K562 (cell line): ENCODE data around the gene CNTN2. TPM values are rescaled to one million over a fixed set of nuclear protein-coding genes. Genes with fewer than 3 reads are reported as not detected.

Experiments
- ATAC-seq: fragments of 200-7000 bp; cut with Tn5 transposase; 3 replicates; pipeline ENCODE4 v1.9.1; 2020; ENCODE audit warnings: moderate library complexity
- BruUV-seq: library from RNA; stranded (reverse); fragments of 400-500 nt; replicated peaks from 2 replicates; lab custom pipeline; 2021; lab: Mats Ljungman, UMichigan
- CTCF ChIA-PET: fragments of 300-600 bp; formaldehyde crosslinking; extraction: SDS; loops from one replicate; lab custom pipeline; 2021; ENCODE audit warnings: low intra/inter-chr PET ratio; lab: Yijun Ruan, JAX
- POLR2A ChIA-PET: fragments of 300-600, 350-650 bp; sonication (Branson Sonifier 250); formaldehyde crosslinking; extraction: SDS; loops from one replicate; lab custom pipeline; 2021; ENCODE audit warnings: antibody characterized with exemption, inconsistent platforms; lab: Yijun Ruan, JAX
- DNase-seq, 4 experiments: peaks; one replicate each; pipeline versions ENCODE4 v3.0.0 to v3.0.0-alpha.2; 2011 to 2018; ENCODE audit warnings: low spot score in 3 of 4, mixed read lengths in 3 of 4; ENCODE audit errors: extremely low read depth in 1 of 4
- FAIRE-seq: peaks from 2 replicates; lab custom pipeline; 2011; peaks lifted over from hg19 to GRCh38; lab: Jason Lieb, UNC
- H2AFZ ChIP-seq: 2 replicates; pipeline ENCODE4 v1.6.0; 2011; ENCODE audit warnings: low read depth, low read length, control low read depth, inconsistent platforms
- H3K27ac ChIP-seq: fragments of 200-600 bp; 3 replicates; pipeline ENCODE4 v1.8.0; 2011; ENCODE audit warnings: low read depth, mild to moderate bottlenecking, control low read depth, inconsistent platforms, low read length, moderate library complexity, mixed read lengths; ENCODE audit errors: extremely low read depth
- H3K27me3 ChIP-seq, 2 experiments: fragments of 300-600 bp in 1 of 2; 2 replicates in 1 of 2; 3 replicates in 1 of 2; pipeline versions ENCODE4 v1.6.0 to v1.8.0; 2011; ENCODE audit warnings: inconsistent platforms in 2 of 2, low read length in 2 of 2, mild to moderate bottlenecking in 1 of 2, mixed read lengths in 1 of 2, moderate library complexity in 1 of 2; ENCODE audit not compliant: control insufficient read depth in 2 of 2, insufficient read depth in 2 of 2
- H3K36me3 ChIP-seq: fragments of 300-600 bp; 3 replicates; pipeline ENCODE4 v1.8.0; 2011; ENCODE audit warnings: mild to moderate bottlenecking, low read length, inconsistent platforms; ENCODE audit not compliant: control insufficient read depth, insufficient read depth
- H3K4me1 ChIP-seq, 2 experiments: fragments of 200-600 bp in 1 of 2; replicated peaks in 1 of 2; 2 replicates in 1 of 2; 3 replicates in 1 of 2; pipeline versions ENCODE4 v1.5.1 to v1.8.0; 2011; ENCODE audit warnings: inconsistent platforms in 2 of 2, low read length in 2 of 2, mild to moderate bottlenecking in 1 of 2, mixed read lengths in 1 of 2, moderate library complexity in 1 of 2; ENCODE audit not compliant: control insufficient read depth in 2 of 2, insufficient read depth in 2 of 2
- H3K4me2 ChIP-seq: 2 replicates; pipeline ENCODE4 v1.6.1; 2011; ENCODE audit warnings: low read length, control low read depth, inconsistent platforms, mixed read lengths; ENCODE audit not compliant: insufficient read depth
- H3K4me3 ChIP-seq: fragments of 200-600 bp; sonication (generic), shearing (Covaris generic); 2 replicates; pipeline ENCODE4 v1.5.1; 2016; ENCODE audit warnings: control low read depth, inconsistent platforms
- H3K79me2 ChIP-seq: fragments of 200-600 bp; 3 replicates; pipeline ENCODE4 v1.8.0; 2011; ENCODE audit warnings: low read length, inconsistent platforms; ENCODE audit not compliant: control insufficient read depth, insufficient read depth
- H3K9ac ChIP-seq, 2 experiments: 2 replicates each; pipeline versions ENCODE4 v1.6.0 to v1.6.1; 2011; ENCODE audit warnings: low read depth in 2 of 2, low read length in 2 of 2, control low read depth in 1 of 2, inconsistent platforms in 1 of 2, mild to moderate bottlenecking in 1 of 2, mixed read lengths in 1 of 2; ENCODE audit not compliant: insufficient read depth in 1 of 2
- H3K9me1 ChIP-seq: one replicate; pipeline ENCODE4 v1.6.0; 2011; ENCODE audit warnings: inconsistent platforms, mild to moderate bottlenecking, low read length, moderate library complexity; ENCODE audit not compliant: control insufficient read depth, insufficient read depth
- H3K9me3 ChIP-seq: replicated peaks from 2 replicates; pipeline ENCODE4 v1.5.1; 2011; ENCODE audit warnings: low read depth, low read length, inconsistent platforms; ENCODE audit not compliant: control insufficient read depth, insufficient read depth
- H4K20me1 ChIP-seq: replicated peaks from 2 replicates; pipeline ENCODE4 v1.6.1; 2011; ENCODE audit warnings: low read length, inconsistent platforms, mixed read lengths; ENCODE audit not compliant: control insufficient read depth, insufficient read depth
- ARHGAP35 ChIP-seq: fragments of 450-650 bp; IDR thresholded peaks from 2 replicates; pipeline ENCODE4 v1.6.1; 2018; ENCODE audit not compliant: partially characterized antibody
- HLTF ChIP-seq: fragments of 450-650 bp; IDR thresholded peaks from 2 replicates; pipeline ENCODE4 v1.6.1; 2016
- MEF2A ChIP-seq: IDR thresholded peaks from 2 replicates; pipeline ENCODE4 v1.6.1; 2011; ENCODE audit warnings: low read depth, mild to moderate bottlenecking, low read length, moderate library complexity; ENCODE audit not compliant: control insufficient read depth
- NR4A1 ChIP-seq, 2 experiments: fragments of 250-450 bp in 1 of 2; fragments of 450-650 bp in 1 of 2; sonication (Bioruptor Pico) in 1 of 2; IDR thresholded peaks; 2 replicates each; pipeline versions ENCODE4 v1.4.0 to v1.6.1; 2016 to 2020; ENCODE audit warnings: mild to moderate bottlenecking in 2 of 2, missing compliant biosample characterization in 1 of 2, missing genetic modification characterization in 1 of 2, moderate library complexity in 1 of 2
- OTX1 ChIP-seq: fragments of 450-650 bp; formaldehyde crosslinking; IDR thresholded peaks from 2 replicates; pipeline ENCODE4 v1.4.0; 2022; ENCODE audit warnings: mild to moderate bottlenecking
- PHF8 ChIP-seq: fragments of 200-600 bp; sonication (generic); IDR thresholded peaks from 2 replicates; pipeline ENCODE4 v1.6.1; 2012; ENCODE audit warnings: mixed run types, mild to moderate bottlenecking, inconsistent platforms, low read length, moderate library complexity, borderline replicate concordance
- RAD51 ChIP-seq: fragments of 450-650 bp; IDR thresholded peaks from 2 replicates; pipeline ENCODE4 v1.7.1; 2016; ENCODE audit warnings: low read depth, mild to moderate bottlenecking, borderline replicate concordance
- SMARCA4 ChIP-seq: fragments of 450-650 bp; IDR thresholded peaks from 2 replicates; pipeline ENCODE4 v1.6.1; 2016
- SP1 ChIP-seq: sonication (generic); formaldehyde crosslinking; IDR thresholded peaks from 2 replicates; pipeline ENCODE4 v1.8.1; 2022; ENCODE audit warnings: mild to moderate bottlenecking, missing genetic modification reagents
- ZNF384 ChIP-seq: IDR thresholded peaks from 2 replicates; pipeline ENCODE4 v1.6.1; 2012; ENCODE audit warnings: low read depth, low read length, improper control_type of control experiment
- ZNF551 ChIP-seq: fragments of 250-450 bp; sonication (Bioruptor Pico); IDR thresholded peaks from 2 replicates; pipeline ENCODE4 v1.5.0; 2021; ENCODE audit warnings: mild to moderate bottlenecking, moderate library complexity
- WGBS: fragments of 100-300 bp; shearing (Covaris generic); methylation state at CpG from one replicate; pipeline ENCODE4 v1.1.6; 2016; ENCODE audit warnings: low coverage, mixed read lengths; ENCODE audit not compliant: insufficient coverage; ENCODE audit errors: missing lambda C conversion rate; 5-methylcytosine and 5-hydroxymethylcytosine counted together
- in situ Hi-C: fragments of 300-500 bp; cut with MboI; formaldehyde crosslinking; loops from 4 replicates; pipeline ENCODE4 v1.15.0; 2018; ENCODE audit warnings: inconsistent platforms, mixed read lengths
- intact Hi-C: fragments of 100-400 bp; cut with micrococcal nuclease; formaldehyde crosslinking; loops from 2 replicates; pipeline ENCODE4 v1.14.2; 2022
- polyA plus RNA-seq, 8 experiments: library from polyadenylated mRNA; depleted of rRNA in 4 of 8; stranded (reverse) in 5 of 8; unstranded in 3 of 8; fragments of >200 nt; fragmentation: Nextera tagmentation in 2 of 8; fragmentation: Illumina TruSeq in 1 of 8; extraction: Ambion mirVana in 2 of 8; extraction: Trizol in 1 of 8; gene quantifications; 2 replicates each; pipeline versions ENCODE4 v1.2.1 to v1.2.3, GENCODE V29; 2011 to 2014; ENCODE audit warnings: inconsistent platforms in 1 of 8, missing spikeins in 1 of 8
- total RNA-seq, 7 experiments: library from RNA; depleted of rRNA in 6 of 7; stranded (reverse); fragments of >200 nt in 6 of 7; fragmentation: Illumina TruSeq in 2 of 7; extraction: Trizol in 2 of 7; gene quantifications; 2 replicates each; pipeline versions ENCODE4 v1.2.1 to v1.2.3, GENCODE V29; 2011 to 2021; ENCODE audit warnings: low replicate concordance in 1 of 7
- TF ChIP-seq, protein P1 (sequence below), 2 experiments: fragments of 450-650 bp in 1 of 2; IDR thresholded peaks; 2 replicates each; pipeline ENCODE4 v1.6.1; 2011 to 2017; ENCODE audit warnings: low read depth in 2 of 2, antibody characterized with exemption in 1 of 2, borderline replicate concordance in 1 of 2, low read length in 1 of 2, mild to moderate bottlenecking in 1 of 2, mixed read lengths in 1 of 2; ENCODE audit not compliant: control insufficient read depth in 1 of 2
- TF ChIP-seq, protein P2 (sequence below): fragments of 450-650 bp; IDR thresholded peaks from 2 replicates; pipeline ENCODE4 v1.6.1; 2016; ENCODE audit warnings: missing biosample characterization, missing genetic modification characterization
- TF ChIP-seq, protein P3 (sequence below): fragments of 250-450 bp; sonication (Bioruptor Pico); IDR thresholded peaks from 2 replicates; pipeline ENCODE4 v1.4.0; 2020; ENCODE audit warnings: mild to moderate bottlenecking, moderate library complexity

CNTN2 gene
- total and polyA plus RNA-seq, 9 of the 15 experiments (the other 6 are each of a cell fraction or from before 2014, with no cell fraction given) = not detected

DNA sequence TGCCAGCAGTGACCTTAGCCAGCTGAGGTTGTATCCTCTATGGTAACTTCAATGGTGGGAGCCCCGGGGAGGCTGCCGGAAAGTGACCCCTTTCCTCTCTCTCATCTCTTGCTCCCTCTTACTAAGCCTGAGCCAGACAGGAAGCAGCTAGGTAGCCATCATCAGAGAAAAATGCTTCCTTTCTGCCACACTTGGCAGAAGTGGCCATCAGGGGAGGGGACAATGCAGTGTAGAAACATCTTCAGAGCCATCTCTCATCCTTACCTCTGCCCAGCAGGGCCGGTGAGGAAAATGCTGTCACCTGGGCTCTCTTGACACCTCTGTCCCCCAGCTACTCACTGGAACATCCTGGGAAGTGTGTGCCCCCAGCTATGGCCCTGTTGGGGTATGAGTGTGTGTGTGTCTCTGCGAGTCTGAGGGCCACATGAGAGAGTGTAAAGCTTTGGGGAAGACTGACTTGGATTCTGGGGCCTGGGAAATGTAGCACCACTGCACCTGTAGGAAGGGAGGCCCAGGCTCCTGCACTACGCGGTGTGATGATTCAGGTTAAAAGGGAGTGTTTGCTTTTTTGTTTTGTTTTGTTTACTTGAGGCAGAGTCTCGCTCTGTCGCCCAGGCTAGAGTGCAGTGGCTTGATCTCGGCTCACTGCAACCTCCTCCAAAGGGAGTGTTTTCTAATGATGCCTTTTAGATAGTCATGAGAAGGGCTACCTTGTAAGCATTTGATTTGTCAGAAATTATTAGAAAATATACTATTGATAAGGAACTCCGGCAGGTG is 48.7 kb upstream of the CNTN2 start:
- H2AFZ ChIP-seq = no peak overlapping the region
- no peaks in the 10 kb centered on the region for H3K9me1 ChIP-seq
- ChIA-PET CTCF (no interaction called here), POLR2A (interaction anchor here (0.6 to 2.1 kb wide), 4 partner anchors 9 to 546 kb away, joined by 3 to 8 read pairs (median 4); no protein-coding TSS in a partner anchor)
- H3K4me1 ChIP-seq = 0 out of 5 replicates have a peak, but pooled peaks cover 0 to 2% of the 10 kb centered on the region in 2 experiments
- H3K36me3 ChIP-seq = no peaks in the 10 kb centered on the region
- FAIRE-seq (no peak), ATAC-seq (no peak), DNase-seq (no peak)
- H4K20me1 ChIP-seq = peaks cover 16% of the 10 kb centered on the region; the same call in 1 of the 2 replicates
- H3K27me3 ChIP-seq = peaks cover 71 to 92% of the 10 kb centered on the region in 2 experiments
- WGBS = under 1% methylated on average over 10 of the region's 10 CpGs
- no TSS peak for BruUV-seq
- H3K9ac ChIP-seq = no peak overlapping the region
- H3K79me2 ChIP-seq = no peaks in the 10 kb centered on the region
- H3K4me3 ChIP-seq = no peak overlapping the region
- H3K4me2 ChIP-seq = no peak overlapping the region
- in situ Hi-C loops (no loop called here), intact Hi-C loops (no loop called here)
- H3K27ac ChIP-seq = no peak overlapping the region
- no peaks in the 10 kb centered on the region for H3K9me3 ChIP-seq
- TF ChIP-seq MEF2A = no peak
- TF ChIP-seq ZNF384 = no peak
- no peak for TF ChIP-seq SP1
- TF ChIP-seq PHF8 = no peak
- TF ChIP-seq, protein P1, sequence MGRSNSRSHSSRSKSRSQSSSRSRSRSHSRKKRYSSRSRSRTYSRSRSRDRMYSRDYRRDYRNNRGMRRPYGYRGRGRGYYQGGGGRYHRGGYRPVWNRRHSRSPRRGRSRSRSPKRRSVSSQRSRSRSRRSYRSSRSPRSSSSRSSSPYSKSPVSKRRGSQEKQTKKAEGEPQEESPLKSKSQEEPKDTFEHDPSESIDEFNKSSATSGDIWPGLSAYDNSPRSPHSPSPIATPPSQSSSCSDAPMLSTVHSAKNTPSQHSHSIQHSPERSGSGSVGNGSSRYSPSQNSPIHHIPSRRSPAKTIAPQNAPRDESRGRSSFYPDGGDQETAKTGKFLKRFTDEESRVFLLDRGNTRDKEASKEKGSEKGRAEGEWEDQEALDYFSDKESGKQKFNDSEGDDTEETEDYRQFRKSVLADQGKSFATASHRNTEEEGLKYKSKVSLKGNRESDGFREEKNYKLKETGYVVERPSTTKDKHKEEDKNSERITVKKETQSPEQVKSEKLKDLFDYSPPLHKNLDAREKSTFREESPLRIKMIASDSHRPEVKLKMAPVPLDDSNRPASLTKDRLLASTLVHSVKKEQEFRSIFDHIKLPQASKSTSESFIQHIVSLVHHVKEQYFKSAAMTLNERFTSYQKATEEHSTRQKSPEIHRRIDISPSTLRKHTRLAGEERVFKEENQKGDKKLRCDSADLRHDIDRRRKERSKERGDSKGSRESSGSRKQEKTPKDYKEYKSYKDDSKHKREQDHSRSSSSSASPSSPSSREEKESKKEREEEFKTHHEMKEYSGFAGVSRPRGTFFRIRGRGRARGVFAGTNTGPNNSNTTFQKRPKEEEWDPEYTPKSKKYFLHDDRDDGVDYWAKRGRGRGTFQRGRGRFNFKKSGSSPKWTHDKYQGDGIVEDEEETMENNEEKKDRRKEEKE (IDR thresholded peaks at IDR 0.05; ENCODE audit: borderline replicate concordance in 1 of 2, control insufficient read depth in 1 of 2, low read depth in 2 of 2, low read length in 1 of 2) = no peak
- TF ChIP-seq SMARCA4 = no peak
- no peak for TF ChIP-seq RAD51
- TF ChIP-seq, protein P2, sequence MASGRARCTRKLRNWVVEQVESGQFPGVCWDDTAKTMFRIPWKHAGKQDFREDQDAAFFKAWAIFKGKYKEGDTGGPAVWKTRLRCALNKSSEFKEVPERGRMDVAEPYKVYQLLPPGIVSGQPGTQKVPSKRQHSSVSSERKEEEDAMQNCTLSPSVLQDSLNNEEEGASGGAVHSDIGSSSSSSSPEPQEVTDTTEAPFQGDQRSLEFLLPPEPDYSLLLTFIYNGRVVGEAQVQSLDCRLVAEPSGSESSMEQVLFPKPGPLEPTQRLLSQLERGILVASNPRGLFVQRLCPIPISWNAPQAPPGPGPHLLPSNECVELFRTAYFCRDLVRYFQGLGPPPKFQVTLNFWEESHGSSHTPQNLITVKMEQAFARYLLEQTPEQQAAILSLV (tag) = no peak
- no peak for TF ChIP-seq OTX1 (CRISPR knock-in tag)
- TF ChIP-seq, protein P3, sequence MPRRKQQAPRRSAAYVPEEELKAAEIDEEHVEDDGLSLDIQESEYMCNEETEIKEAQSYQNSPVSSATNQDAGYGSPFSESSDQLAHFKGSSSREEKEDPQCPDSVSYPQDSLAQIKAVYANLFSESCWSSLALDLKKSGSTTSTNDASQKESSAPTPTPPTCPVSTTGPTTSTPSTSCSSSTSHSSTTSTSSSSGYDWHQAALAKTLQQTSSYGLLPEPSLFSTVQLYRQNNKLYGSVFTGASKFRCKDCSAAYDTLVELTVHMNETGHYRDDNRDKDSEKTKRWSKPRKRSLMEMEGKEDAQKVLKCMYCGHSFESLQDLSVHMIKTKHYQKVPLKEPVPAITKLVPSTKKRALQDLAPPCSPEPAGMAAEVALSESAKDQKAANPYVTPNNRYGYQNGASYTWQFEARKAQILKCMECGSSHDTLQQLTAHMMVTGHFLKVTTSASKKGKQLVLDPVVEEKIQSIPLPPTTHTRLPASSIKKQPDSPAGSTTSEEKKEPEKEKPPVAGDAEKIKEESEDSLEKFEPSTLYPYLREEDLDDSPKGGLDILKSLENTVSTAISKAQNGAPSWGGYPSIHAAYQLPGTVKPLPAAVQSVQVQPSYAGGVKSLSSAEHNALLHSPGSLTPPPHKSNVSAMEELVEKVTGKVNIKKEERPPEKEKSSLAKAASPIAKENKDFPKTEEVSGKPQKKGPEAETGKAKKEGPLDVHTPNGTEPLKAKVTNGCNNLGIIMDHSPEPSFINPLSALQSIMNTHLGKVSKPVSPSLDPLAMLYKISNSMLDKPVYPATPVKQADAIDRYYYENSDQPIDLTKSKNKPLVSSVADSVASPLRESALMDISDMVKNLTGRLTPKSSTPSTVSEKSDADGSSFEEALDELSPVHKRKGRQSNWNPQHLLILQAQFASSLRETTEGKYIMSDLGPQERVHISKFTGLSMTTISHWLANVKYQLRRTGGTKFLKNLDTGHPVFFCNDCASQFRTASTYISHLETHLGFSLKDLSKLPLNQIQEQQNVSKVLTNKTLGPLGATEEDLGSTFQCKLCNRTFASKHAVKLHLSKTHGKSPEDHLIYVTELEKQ (CRISPR knock-in tag) = no peak
- TF ChIP-seq ARHGAP35 = no peak
- TF ChIP-seq HLTF = no peak
- TF ChIP-seq ZNF551 = no peak
- no peak for TF ChIP-seq NR4A1 (CRISPR knock-in tag; IDR thresholded peaks at IDR 0.05)
- TF ChIP-seq NR4A1 (tag; IDR thresholded peaks at IDR 0.05) = no peak
